ENCODE measurements around the gene FOXN1.

The FOXN1 gene

DNA sequence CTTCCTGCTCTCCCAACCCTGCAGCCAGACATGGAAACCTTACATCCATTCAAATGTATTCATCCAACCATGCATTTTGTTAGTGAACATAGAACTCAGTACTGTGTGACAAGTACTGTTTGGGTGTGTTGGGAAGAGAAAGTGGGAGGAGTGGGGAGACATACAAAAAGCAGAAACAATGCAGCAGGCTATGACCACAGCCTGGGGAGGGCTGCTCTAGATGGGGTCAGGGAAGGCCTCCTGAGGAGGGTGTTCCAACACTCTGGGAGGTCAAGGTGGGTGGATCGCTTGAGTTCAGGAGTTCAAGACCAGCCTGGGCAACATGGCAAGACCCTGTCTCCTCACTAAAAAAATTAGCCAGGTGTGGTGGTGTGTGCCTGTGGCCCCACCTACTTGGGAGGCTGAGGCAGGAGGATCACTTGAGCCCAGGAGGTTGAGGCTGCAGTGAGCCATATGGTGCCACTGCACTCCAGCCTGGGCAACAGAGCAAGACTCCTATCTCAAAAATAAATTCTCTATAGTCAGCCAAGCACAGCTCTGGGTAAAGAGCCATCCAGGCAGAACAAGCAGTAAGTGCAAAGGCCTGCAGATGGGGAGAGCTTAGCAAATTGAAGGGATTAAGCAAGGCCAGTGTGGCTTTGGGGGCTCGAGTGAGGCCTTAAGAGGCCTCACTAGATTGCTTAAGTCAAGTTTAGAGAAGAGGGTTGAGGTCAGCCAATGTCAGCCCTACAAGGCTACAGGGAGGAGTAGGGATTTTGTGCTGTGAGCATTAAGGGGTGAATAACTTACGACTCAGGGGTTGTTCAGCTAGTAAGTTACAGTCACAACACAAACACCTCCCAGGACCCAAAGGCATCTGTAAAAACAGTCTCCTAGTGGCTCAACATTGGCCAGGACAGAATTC is 27.2 kb upstream of the FOXN1 start:
- Histone ChIP-seq H3K27ac (ENCODE audit: low read depth, low read length) (no peak overlapping the region), H3K4me1 (ENCODE audit: control insufficient read depth in 5 of 5, insufficient read depth in 5 of 5, low read length in 5 of 5) (no peaks in the 10 kb centered on the region)

DNA sequence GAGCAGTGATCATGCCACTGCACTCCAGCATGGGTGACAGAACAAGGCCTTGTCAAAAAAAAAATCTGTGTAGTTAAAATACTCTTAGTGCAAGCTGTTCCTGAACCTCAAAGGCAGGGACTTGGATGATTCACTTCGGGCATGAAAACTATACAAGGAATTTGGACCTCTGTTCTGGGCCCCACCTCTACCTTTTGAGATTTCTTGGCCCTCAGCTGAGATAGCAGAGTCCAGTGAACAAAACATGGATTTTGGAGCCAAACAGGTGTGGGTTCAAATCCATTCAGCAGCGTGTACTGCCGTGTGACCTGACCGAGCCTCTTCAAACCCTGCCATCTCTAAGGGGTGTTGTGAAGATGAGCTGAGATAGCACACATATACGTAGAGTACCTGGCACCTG is 25.9 kb upstream of the FOXN1 start:
- Histone ChIP-seq H3K27me3 (ENCODE audit: control insufficient read depth in 5 of 5, insufficient read depth in 4 of 5, low read length in 5 of 5) (peaks cover 0 to 9% (median 0%) of the 10 kb centered on the region in 5 donors), H3K36me3 (ENCODE audit: control insufficient read depth in 5 of 5, insufficient read depth in 5 of 5, low read length in 5 of 5) (no peaks in the 10 kb centered on the region), H3K9me3 (ENCODE audit: control insufficient read depth in 5 of 5, low read length in 5 of 5) (no peaks in the 10 kb centered on the region), H3K4me3 (ENCODE audit: low read depth in 1 of 5, low read length in 5 of 5) (no peak overlapping the region), H3K9ac (ENCODE audit: low read length in 5 of 5) (no peak overlapping the region), H3K4me1 (ENCODE audit: control insufficient read depth in 5 of 5, insufficient read depth in 5 of 5, low read length in 5 of 5) (no peaks in the 10 kb centered on the region), H3K27ac (ENCODE audit: low read depth, low read length) (no peak overlapping the region)

More for the DNA sequence above, 27.2 kb upstream of the FOXN1 start:
- Histone ChIP-seq H3K9ac (ENCODE audit: low read length in 5 of 5) (no peak overlapping the region), H3K4me3 (ENCODE audit: low read depth in 1 of 5, low read length in 5 of 5) (no peak overlapping the region), H3K36me3 (ENCODE audit: control insufficient read depth in 5 of 5, insufficient read depth in 5 of 5, low read length in 5 of 5) (no peaks in the 10 kb centered on the region), H3K9me3 (ENCODE audit: control insufficient read depth in 5 of 5, low read length in 5 of 5) (no peaks in the 10 kb centered on the region), H3K27me3 (ENCODE audit: control insufficient read depth in 5 of 5, insufficient read depth in 4 of 5, low read length in 5 of 5) (peaks cover 0 to 9% (median 0%) of the 10 kb centered on the region in 5 donors)

DNA sequence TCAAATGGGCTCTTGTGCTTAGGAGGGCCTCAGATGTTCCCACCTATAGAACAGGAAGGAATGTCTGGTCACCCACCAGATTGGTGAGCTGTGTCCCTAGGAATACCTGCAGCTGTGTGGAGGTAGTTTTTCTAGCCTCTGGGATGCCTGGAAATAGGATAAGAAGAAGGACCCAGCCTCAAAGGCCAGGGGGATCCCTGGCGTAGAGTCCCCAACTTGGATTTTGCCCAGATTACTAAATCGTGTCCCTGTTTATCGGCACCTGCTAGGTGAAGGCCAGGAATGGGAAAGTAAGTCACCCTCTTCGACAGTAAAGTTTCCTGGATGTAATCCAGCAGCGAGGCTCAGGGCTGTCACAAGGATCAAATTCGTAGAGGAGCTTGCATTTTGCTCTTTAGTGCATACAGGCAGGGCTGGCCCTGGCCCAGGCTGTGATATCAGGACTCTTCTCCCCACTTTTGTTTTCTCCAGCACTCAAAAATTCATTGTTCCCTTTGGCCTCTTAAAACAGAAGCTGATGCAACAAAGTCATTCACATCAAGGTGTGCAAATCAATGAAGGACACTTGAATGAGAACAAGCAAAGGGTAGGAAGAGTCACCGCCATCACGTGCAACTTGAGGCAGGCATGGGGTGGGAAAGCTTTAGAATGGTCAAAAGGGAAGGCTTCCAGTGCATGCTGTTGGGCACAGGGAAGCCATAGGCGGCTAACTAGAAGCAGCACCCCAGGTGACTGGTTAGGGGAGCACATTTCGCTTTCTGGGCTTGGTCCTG is 25.2 kb upstream of the FOXN1 start:
- Histone ChIP-seq H3K27ac (ENCODE audit: low read depth, low read length) (no peak overlapping the region), H3K9ac (ENCODE audit: low read length in 5 of 5) (no peak overlapping the region)

DNA sequence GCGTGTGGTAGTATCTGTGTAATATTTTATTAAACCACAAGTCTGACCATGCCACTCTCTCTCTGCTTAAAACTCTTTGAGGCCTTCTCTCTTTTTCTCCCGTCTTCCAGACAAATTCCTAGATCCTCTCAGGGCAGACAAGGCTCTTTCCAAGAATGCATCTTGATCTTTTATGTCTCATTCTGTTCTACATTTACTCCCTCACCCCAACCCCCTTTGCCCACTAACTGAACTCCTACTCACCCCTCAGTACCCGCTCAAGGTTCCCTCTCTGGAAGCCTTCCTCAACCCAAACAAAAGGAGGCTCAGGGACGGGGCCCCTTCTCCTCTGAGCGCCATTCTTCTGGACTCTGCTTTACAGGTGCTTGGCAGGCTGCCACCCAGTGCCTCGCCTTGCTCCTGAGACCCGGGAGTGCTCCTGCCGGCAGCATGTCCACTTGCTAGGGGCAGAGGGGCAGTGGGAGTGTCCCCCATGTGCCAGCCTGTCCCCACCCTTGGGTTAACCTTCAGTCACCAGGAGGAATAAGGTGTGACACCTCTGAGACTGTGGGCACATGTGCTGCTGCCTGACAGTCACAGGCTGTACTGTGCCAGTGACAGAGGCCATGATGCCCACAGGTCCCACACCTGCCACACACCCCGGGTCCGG is 23.5 kb upstream of the FOXN1 start:
- Histone ChIP-seq H3K9me3 (ENCODE audit: control insufficient read depth in 5 of 5, low read length in 5 of 5) (no peaks in the 10 kb centered on the region), H3K27ac (ENCODE audit: low read depth, low read length) (no peak overlapping the region), H3K27me3 (ENCODE audit: control insufficient read depth in 5 of 5, insufficient read depth in 4 of 5, low read length in 5 of 5) (peaks cover 0 to 4% (median 0%) of the 10 kb centered on the region in 5 donors), H3K9ac (ENCODE audit: low read length in 5 of 5) (no peak overlapping the region), H3K36me3 (ENCODE audit: control insufficient read depth in 5 of 5, insufficient read depth in 5 of 5, low read length in 5 of 5) (no peaks in the 10 kb centered on the region), H3K4me1 (ENCODE audit: control insufficient read depth in 5 of 5, insufficient read depth in 5 of 5, low read length in 5 of 5) (no peaks in the 10 kb centered on the region), H3K4me3 (ENCODE audit: low read depth in 1 of 5, low read length in 5 of 5) (no peak overlapping the region)

More for the DNA sequence above, 25.2 kb upstream of the FOXN1 start:
- Histone ChIP-seq H3K4me3 (ENCODE audit: low read depth in 1 of 5, low read length in 5 of 5) (no peak overlapping the region), H3K9me3 (ENCODE audit: control insufficient read depth in 5 of 5, low read length in 5 of 5) (no peaks in the 10 kb centered on the region), H3K4me1 (ENCODE audit: control insufficient read depth in 5 of 5, insufficient read depth in 5 of 5, low read length in 5 of 5) (no peaks in the 10 kb centered on the region), H3K36me3 (ENCODE audit: control insufficient read depth in 5 of 5, insufficient read depth in 5 of 5, low read length in 5 of 5) (no peaks in the 10 kb centered on the region), H3K27me3 (ENCODE audit: control insufficient read depth in 5 of 5, insufficient read depth in 4 of 5, low read length in 5 of 5) (peaks cover 0 to 6% (median 0%) of the 10 kb centered on the region in 5 donors)

DNA sequence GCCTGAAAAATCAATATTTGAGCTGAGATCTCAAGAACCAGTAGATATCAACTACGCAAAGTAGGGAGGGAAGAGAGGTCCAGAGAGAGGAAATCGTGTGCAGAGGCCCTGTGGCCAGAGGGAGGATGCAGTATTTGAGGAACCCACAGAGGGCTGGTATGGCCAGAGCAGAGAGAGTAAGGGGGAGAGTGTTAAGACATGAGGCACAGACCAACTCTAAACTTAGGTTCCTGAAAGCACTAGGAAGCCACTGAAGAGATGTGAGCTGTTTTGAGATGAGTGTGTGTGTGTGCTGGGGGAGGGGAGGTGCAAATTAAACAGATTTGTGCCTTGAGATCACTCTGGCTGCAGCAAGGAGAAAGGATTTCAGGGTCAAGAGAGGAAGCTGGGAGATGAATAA is 21.9 kb upstream of the FOXN1 start:
- H3K9ac ChIP-seq (ENCODE audit: low read length in 5 of 5) = no peak overlapping the region
- H3K27ac ChIP-seq (ENCODE audit: low read depth, low read length) = no peak overlapping the region
- no peaks in the 10 kb centered on the region for H3K4me1 ChIP-seq (ENCODE audit: control insufficient read depth in 5 of 5, insufficient read depth in 5 of 5, low read length in 5 of 5)
- H3K9me3 ChIP-seq (ENCODE audit: control insufficient read depth in 5 of 5, low read length in 5 of 5) = no peaks in the 10 kb centered on the region
- no peaks in the 10 kb centered on the region for H3K36me3 ChIP-seq (ENCODE audit: control insufficient read depth in 5 of 5, insufficient read depth in 5 of 5, low read length in 5 of 5)
- H3K27me3 ChIP-seq (ENCODE audit: control insufficient read depth in 5 of 5, insufficient read depth in 4 of 5, low read length in 5 of 5) = peaks cover 0 to 4% (median 0%) of the 10 kb centered on the region in 5 donors
- no peak overlapping the region for H3K4me3 ChIP-seq (ENCODE audit: low read depth in 1 of 5, low read length in 5 of 5)

DNA sequence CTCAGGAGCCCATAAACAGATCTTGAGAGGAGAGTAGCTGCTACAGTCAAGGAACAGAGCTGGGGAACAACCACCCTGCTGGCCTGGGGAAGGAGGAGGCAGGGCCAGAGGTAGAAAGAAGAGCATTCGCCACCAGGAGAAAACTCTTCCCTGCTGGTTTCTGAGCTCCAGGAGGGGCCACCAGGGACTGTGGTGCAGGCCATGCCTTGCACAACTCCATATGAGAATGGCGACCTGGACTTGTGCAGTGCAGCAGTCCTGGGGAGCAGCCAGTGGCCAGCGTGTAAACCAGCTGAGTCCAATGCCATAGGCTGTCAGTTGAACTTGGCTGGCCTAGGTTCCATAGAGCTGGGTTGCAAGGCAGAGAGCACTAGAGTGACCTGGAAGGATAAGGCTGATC is 21.1 kb upstream of the FOXN1 start:
- no peak overlapping the region for H3K9ac ChIP-seq (ENCODE audit: low read length in 5 of 5)
- H3K4me1 ChIP-seq (ENCODE audit: control insufficient read depth in 5 of 5, insufficient read depth in 5 of 5, low read length in 5 of 5) = no peaks in the 10 kb centered on the region
- no peak overlapping the region for H3K4me3 ChIP-seq (ENCODE audit: low read depth in 1 of 5, low read length in 5 of 5)
- no peaks in the 10 kb centered on the region for H3K9me3 ChIP-seq (ENCODE audit: control insufficient read depth in 5 of 5, low read length in 5 of 5)
- peaks cover 0 to 4% (median 0%) of the 10 kb centered on the region in 5 donors for H3K27me3 ChIP-seq (ENCODE audit: control insufficient read depth in 5 of 5, insufficient read depth in 4 of 5, low read length in 5 of 5)
- no peak overlapping the region for H3K27ac ChIP-seq (ENCODE audit: low read depth, low read length)
- H3K36me3 ChIP-seq (ENCODE audit: control insufficient read depth in 5 of 5, insufficient read depth in 5 of 5, low read length in 5 of 5) = no peaks in the 10 kb centered on the region

DNA sequence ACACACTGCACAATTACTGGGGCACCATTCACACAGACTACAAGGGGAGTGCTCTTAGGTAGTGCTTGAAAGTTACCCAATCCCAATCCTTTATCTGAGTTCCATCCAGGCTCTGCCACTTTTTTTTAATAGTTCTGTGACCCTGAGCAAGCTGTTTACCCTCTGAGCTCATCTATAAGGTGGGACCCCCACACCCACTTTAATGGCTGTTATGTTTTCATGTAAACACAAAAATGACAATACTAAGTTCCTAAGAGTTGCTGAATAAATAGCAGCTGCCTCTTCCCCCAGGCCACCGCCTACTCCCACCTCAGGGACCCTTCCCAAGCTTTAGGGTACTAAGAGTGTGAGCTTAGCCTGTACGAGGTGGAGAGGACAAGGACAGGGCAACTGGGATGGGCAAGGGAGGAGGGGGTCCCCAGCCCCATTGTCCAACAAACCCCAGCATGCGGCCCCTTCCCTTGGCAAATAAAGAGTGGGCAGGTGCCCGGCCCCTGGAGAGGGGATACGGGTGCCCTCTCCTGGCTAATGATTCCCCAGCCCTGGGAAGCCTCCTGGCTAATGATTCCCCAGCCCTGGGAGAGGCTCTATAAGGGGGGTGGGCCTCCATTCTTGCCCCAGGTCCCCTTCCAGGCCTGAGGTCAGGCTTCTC is 18.1 kb upstream of the FOXN1 start:
- H3K9ac ChIP-seq (ENCODE audit: low read length in 5 of 5) = no peak overlapping the region

DNA sequence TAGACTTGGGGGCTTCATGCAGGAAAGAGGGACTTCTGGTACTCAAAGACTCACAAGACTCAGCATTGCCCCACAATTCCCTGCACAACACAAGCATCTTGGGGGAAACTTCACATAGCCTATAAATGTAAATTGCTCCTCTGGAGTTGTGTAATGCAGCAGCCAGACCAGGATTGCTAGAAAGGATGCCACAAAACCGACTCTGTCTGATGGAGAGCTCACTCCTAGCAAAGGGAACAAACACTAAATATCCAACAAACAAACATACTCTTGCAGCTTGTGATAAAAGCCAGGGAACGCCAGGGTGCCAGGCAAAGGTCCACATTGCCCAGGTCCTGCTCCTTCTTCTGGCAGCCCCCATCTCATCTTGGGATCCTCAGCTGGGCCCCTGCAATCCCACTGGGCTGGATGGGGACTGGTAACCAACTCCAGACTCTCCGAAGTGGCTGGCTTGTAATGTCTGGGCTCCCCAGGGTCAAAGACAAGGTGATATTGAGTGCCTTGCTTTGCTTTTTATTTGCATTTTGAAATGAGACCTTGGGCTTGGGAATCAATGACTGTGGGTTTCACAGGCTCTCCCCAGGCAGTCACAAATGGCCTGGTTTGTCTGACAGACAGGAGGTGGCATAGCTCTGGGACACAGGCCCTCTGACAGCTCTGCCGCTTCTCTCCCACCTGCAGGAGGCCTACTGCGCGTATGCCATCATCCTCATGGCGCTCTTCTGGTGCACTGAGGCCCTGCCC is 17.4 kb upstream of the FOXN1 start:
- H3K9ac ChIP-seq (ENCODE audit: low read length in 5 of 5) = no peak overlapping the region
- H3K27me3 ChIP-seq (ENCODE audit: control insufficient read depth in 5 of 5, insufficient read depth in 4 of 5, low read length in 5 of 5) = peaks cover 0 to 17% (median 4%) of the 10 kb centered on the region in 5 donors
- no peak overlapping the region for H3K27ac ChIP-seq (ENCODE audit: low read depth, low read length)
- H3K4me1 ChIP-seq (ENCODE audit: control insufficient read depth in 5 of 5, insufficient read depth in 5 of 5, low read length in 5 of 5) = no peaks in the 10 kb centered on the region
- no peak overlapping the region for H3K4me3 ChIP-seq (ENCODE audit: low read depth in 1 of 5, low read length in 5 of 5)
- no peaks in the 10 kb centered on the region for H3K36me3 ChIP-seq (ENCODE audit: control insufficient read depth in 5 of 5, insufficient read depth in 5 of 5, low read length in 5 of 5)
- no peaks in the 10 kb centered on the region for H3K9me3 ChIP-seq (ENCODE audit: control insufficient read depth in 5 of 5, low read length in 5 of 5)

More for the DNA sequence above, 18.1 kb upstream of the FOXN1 start:
- Histone ChIP-seq H3K36me3 (ENCODE audit: control insufficient read depth in 5 of 5, insufficient read depth in 5 of 5, low read length in 5 of 5) (no peaks in the 10 kb centered on the region), H3K4me3 (ENCODE audit: low read depth in 1 of 5, low read length in 5 of 5) (no peak overlapping the region), H3K9me3 (ENCODE audit: control insufficient read depth in 5 of 5, low read length in 5 of 5) (no peaks in the 10 kb centered on the region), H3K27ac (ENCODE audit: low read depth, low read length) (no peak overlapping the region), H3K4me1 (ENCODE audit: control insufficient read depth in 5 of 5, insufficient read depth in 5 of 5, low read length in 5 of 5) (no peaks in the 10 kb centered on the region), H3K27me3 (ENCODE audit: control insufficient read depth in 5 of 5, insufficient read depth in 4 of 5, low read length in 5 of 5) (peaks cover 0 to 10% (median under 1%) of the 10 kb centered on the region in 5 donors)

DNA sequence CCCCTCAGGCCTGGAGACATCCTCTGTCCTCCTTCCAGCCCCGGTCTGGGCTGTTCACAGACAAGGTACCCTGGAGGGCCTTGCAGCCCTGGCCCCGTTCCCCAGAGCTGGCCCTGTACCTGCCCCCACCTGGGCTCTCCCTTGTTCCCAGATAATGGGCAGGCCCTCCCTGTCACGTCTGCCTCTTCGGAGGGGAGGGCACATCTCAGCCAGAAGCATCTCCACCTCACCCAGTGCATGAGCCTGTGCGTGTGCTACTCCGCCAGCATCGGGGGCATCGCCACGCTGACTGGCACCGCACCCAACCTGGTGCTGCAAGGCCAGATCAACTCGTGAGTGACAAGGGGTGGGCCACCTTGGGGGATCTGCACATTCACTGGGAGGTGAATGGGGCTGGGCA is 14.9 kb upstream of the FOXN1 start:
- Histone ChIP-seq H3K36me3 (ENCODE audit: control insufficient read depth in 5 of 5, insufficient read depth in 5 of 5, low read length in 5 of 5) (no peaks in the 10 kb centered on the region), H3K9ac (ENCODE audit: low read length in 5 of 5) (no peak overlapping the region), H3K4me3 (ENCODE audit: low read depth in 1 of 5, low read length in 5 of 5) (no peak overlapping the region), H3K27me3 (ENCODE audit: control insufficient read depth in 5 of 5, insufficient read depth in 4 of 5, low read length in 5 of 5) (peaks cover 4 to 34% (median 7%) of the 10 kb centered on the region in 5 donors), H3K9me3 (ENCODE audit: control insufficient read depth in 5 of 5, low read length in 5 of 5) (no peaks in the 10 kb centered on the region), H3K27ac (ENCODE audit: low read depth, low read length) (no peak overlapping the region), H3K4me1 (ENCODE audit: control insufficient read depth in 5 of 5, insufficient read depth in 5 of 5, low read length in 5 of 5) (no peaks in the 10 kb centered on the region)

Data from subcutaneous abdominal adipose tissue (tissue), 5 donors.